HFFc6 (cell line): ENCODE measurements around the gene FAM221B. TPM values are rescaled to one million over a fixed set of nuclear protein-coding genes. Genes with fewer than 3 reads are reported as not detected.

ENCODE experiments used
- DNase-seq: peaks from one replicate; pipeline ENCODE4 v3.0.0-alpha.2; 2018
- H3K27ac Mint-ChIP-seq: 2 replicates; pipeline ENCODE4 v1.8.0; 2020; ENCODE audit warnings: mild to moderate bottlenecking, mixed read lengths
- H3K27me3 Mint-ChIP-seq: 2 replicates; pipeline ENCODE4 v1.8.0; 2021; ENCODE audit warnings: mild to moderate bottlenecking, moderate library complexity, mixed read lengths; ENCODE audit not compliant: insufficient read depth
- H3K36me3 Mint-ChIP-seq: 2 replicates; pipeline ENCODE4 v1.8.0; 2021; ENCODE audit warnings: low read depth, mixed read lengths
- H3K4me1 Mint-ChIP-seq: 2 replicates; pipeline ENCODE4 v1.8.0; 2020; ENCODE audit warnings: low read depth, mixed read lengths
- H3K4me3 Mint-ChIP-seq: 2 replicates; pipeline ENCODE4 v1.8.0; 2020; ENCODE audit warnings: mild to moderate bottlenecking, moderate library complexity, mixed read lengths
- H3K9me3 Mint-ChIP-seq: 2 replicates; pipeline ENCODE4 v1.8.0; 2020; ENCODE audit warnings: mild to moderate bottlenecking, mixed read lengths
- CTCF ChIP-seq: fragments of 200-600 bp; sonication (generic); IDR thresholded peaks from 2 replicates; pipeline ENCODE4 v1.5.0; 2021; ENCODE audit warnings: antibody characterized with exemption, mild to moderate bottlenecking
- total RNA-seq, 6 experiments: library from RNA; stranded (reverse); fragmentation: NEBNext Ultra II Directional; extraction: Animal tissue kit (Norgen Biotek cat#: 25700); gene quantifications; 2 replicates in 1 of 6; 3 replicates in 5 of 6; pipeline ENCODE4 v1.2.3, GENCODE V29; 2021

Gene FAM221B
- total RNA-seq, 6 experiments from 2014 or later = not detected

DNA sequence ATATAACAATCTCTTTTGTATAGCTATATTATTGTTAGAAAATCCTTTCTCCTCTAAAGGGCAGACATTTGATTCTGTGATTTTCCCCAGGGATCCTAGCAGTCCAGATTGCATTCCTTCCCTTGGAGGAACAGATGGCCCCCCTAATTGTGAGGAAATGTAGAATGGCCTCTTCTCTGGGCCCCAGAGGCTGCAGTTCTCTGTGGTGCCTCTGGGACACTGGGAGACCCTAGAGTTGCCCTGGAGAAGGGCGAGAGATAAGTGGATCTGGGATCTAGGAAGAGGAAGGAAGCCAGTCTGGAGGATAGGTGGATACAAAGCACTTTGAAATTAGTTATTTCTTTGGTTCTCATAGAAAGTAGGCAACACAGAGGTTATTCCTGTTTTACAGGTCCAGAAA lies 11.8 kb downstream of the FAM221B start:
- H3K4me1 Mint-ChIP-seq = peaks cover 46% of the 10 kb centered on the region
- H3K36me3 Mint-ChIP-seq = no peaks in the 10 kb centered on the region
- DNase-seq = no peak
- no peak overlapping the region for H3K27ac Mint-ChIP-seq
- no peaks in the 10 kb centered on the region for H3K9me3 Mint-ChIP-seq
- peaks cover 9% of the 10 kb centered on the region; the same call in 1 of the 2 replicates for H3K27me3 Mint-ChIP-seq
- H3K4me3 Mint-ChIP-seq = no peak overlapping the region
- TF ChIP-seq CTCF = peak; percentile 30; the same call in 1 of the 2 replicates

DNA sequence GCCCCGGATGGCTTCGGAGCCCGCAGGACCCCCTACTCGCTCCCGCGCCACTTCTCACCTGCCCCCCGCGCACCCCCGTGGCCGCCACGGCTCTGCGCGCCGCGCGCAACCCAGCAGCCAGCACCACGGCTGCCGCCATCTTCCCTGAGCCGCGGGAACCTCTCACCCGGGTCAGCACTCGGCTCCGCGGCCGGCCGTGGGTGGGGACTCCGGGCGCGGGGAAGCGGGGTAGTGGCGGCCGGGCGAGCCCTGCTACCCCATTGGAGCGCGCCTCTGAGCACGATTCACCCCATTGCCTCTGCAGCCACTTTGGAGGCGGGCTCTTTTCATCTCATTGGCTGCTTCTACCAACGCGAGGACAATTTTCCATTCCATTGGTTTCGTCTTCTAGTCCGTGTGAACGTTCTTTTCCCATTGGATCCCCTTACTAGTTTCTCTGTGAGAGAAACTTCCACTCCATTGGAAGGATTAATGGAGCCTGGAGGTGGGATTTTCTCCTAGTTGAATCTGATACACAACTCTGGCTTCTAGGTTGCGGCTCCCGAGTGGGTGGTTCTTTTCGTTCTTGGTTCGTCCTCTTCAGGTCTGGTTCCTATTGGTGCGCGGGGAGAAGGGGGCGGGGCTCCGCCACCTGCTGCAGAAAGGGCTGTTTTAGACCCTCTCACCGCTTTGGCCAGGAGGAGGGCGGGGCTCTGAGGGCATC lies 13.5 kb downstream of the FAM221B start, which contains the start of gene HINT2:
Gene HINT2 (minus strand): TSS at position 202 of the 703 bp plus-strand sequence. CDS start 63 bp downstream, at position 139.
- peak; percentile 100 for DNase-seq
- Mint-ChIP-seq H3K4me1 (peaks cover 50% of the 10 kb centered on the region), H3K4me3 (peak within 1 kb of the TSS; percentile 91)

DNA sequence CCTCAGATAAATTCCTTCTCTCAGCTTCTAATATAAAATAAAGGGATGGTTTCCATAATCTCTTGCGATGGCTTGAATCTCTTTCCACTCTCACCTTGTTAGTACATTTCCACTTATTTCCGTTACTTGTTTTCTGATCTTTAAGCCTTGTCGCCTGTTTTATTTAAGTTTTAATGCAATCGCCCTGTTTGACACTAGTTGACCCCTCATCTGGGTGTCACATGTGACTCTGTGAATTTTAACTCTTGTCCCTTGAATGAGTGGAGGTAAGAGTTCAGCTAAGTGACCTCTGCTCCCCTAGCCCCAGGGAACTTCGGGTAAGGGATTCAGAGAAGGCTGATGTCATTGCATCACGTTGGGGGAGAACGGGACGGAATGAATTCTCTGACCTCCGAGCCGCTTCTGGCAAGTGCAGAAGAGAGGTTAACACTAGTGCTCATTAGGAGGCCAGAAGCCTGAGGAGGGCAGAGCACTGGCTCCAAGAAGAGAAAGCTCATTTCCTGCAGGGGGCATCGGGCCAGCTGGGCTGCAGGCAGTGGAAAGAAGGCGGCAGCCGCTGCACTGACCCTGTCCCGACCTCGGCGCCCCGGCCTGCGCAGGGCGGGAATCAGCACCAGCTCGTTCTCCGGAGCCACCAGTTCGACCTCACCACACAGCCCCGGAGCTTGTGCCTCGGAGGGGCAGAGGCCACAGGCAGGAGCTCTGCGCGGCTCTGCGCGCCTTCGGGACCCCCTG lies 14.3 kb downstream of the FAM221B start:
- Mint-ChIP-seq H3K4me3 (peak overlapping the region; percentile 91), H3K36me3 (no peaks in the 10 kb centered on the region)

More for the DNA sequence above, 13.5 kb downstream of the FAM221B start, which contains the start of gene HINT2:
- Mint-ChIP-seq H3K36me3 (no peaks in the 10 kb centered on the region), H3K27ac (peak within 1 kb of the TSS; percentile 87), H3K27me3 (peaks cover 8% of the 10 kb centered on the region; the same call in 1 of the 2 replicates), H3K9me3 (no peaks in the 10 kb centered on the region)
- no peak for TF ChIP-seq CTCF

DNA sequence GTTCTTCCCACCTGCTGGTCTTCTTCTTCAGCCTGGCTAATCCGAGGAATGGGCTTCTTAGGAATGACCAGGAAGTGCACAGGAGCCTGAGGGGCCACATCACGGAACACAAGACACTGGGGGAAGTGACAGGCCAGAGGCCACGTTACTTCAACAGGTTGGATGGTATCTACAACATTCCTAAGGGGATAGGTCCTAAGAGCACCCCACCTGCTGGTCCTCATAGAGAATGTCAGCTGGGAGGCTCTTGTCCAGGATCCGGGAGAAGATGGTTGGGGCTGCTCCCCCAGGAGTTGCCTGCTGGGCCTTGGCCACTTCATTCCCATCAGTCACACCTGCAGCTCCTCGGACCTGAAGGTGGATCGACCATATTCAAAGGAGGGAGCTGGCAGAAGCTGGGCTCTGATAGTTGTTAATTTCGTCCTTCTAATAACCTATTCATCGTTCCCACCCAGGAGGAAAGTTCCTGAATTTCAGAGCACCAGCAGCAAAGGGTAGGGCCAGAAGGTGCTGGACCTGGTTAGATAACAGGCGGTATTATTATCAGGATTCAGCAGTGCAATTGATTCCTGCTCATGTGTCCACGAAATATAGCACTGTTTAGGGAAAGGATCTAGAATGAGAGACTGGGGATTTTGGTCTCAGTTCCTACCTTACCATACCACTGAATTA lies 15.0 kb downstream of the FAM221B start:
- Mint-ChIP-seq H3K9me3 (no peaks in the 10 kb centered on the region), H3K36me3 (peaks cover 5% of the 10 kb centered on the region; the same call in 1 of the 2 replicates), H3K27ac (peak overlapping the region; percentile 87; the same call in 1 of the 2 replicates), H3K4me3 (peak overlapping the region; percentile 91), H3K4me1 (peaks cover 46% of the 10 kb centered on the region), H3K27me3 (peaks cover 8% of the 10 kb centered on the region; the same call in 1 of the 2 replicates)
- no peak for DNase-seq
- peak; percentile 77 for TF ChIP-seq CTCF

More for the DNA sequence above, 14.3 kb downstream of the FAM221B start:
- Mint-ChIP-seq H3K9me3 (no peaks in the 10 kb centered on the region), H3K4me1 (peaks cover 46% of the 10 kb centered on the region), H3K27ac (peak overlapping the region; percentile 87), H3K27me3 (peaks cover 8% of the 10 kb centered on the region; the same call in 1 of the 2 replicates)
- DNase-seq = peak; percentile 58
- TF ChIP-seq CTCF = peak; percentile 67

DNA sequence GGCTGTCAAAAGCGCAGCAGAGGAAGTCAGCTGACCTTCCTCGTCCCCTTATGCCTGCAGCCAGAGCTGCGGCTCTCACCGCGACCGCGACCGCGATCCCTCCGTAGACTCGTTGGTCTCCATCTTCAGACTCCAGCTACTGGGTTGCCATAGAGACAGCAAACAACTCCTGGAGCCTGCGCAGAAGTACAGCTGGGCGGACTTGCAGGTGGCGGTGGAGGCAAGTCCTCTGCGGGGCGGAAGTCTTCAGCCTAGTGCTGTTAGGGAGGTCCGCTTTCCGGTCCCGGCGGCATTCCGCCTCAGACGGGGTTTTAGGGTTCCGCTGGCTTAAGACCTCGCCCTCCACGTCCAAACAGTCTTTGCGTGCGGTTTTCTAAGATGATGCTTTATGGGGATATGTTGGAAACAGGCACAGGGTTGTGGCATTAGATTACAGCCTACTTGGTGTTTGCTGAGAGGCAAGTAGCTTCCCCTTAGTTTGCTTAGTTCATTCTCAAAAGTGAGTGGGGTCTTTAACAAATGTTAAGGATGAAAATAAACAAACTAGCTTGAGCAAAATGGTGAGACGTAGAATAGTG lies 16.4 kb downstream of the FAM221B start, which contains the start of gene SPAG8:
Gene SPAG8 (minus strand): TSS at position 238 of the 578 bp plus-strand sequence. CDS start 115 bp downstream, at position 123.
- Mint-ChIP-seq H3K9me3 (no peaks in the 10 kb centered on the region), H3K4me1 (peaks cover 46% of the 10 kb centered on the region), H3K27ac (peak within 1 kb of the TSS; percentile 93), H3K4me3 (peak within 1 kb of the TSS; percentile 92), H3K27me3 (peaks cover 5% of the 10 kb centered on the region; the same call in 1 of the 2 replicates), H3K36me3 (peaks cover 6% of the 10 kb centered on the region; the same call in 1 of the 2 replicates)
- TF ChIP-seq CTCF = no peak
- DNase-seq = peak; percentile 99
